Suprapubic skin (tissue), 4 donors: Measurements from ENCODE around the gene MFSD6. TPM values are rescaled to one million over a fixed set of nuclear protein-coding genes. Genes with fewer than 3 reads are reported as not detected.
A peak's percentile ranks its signal among the peaks of the same experiment; 100 is the strongest.

Experiments used
- DNase-seq, 2 donors: peaks; one replicate each; pipeline ENCODE4 v3.0.0-alpha.2; 2019; ENCODE audit warnings: low spot score in 2 of 2
- H3K27ac ChIP-seq: fragments of 200-600 bp; sonication (generic); one replicate; pipeline ENCODE4 v1.5.1; 2019
- H3K27me3 ChIP-seq: fragments of 200-600 bp; sonication (generic); one replicate; pipeline ENCODE4 v1.5.1; 2019
- H3K36me3 ChIP-seq: fragments of 200-600 bp; sonication (generic); one replicate; pipeline ENCODE4 v1.5.1; 2019
- H3K4me1 ChIP-seq: fragments of 200-600 bp; sonication (generic); one replicate; pipeline ENCODE4 v1.5.1; 2019
- H3K4me3 ChIP-seq: fragments of 200-600 bp; sonication (generic); one replicate; pipeline ENCODE4 v1.5.1; 2019; ENCODE audit warnings: mild to moderate bottlenecking
- H3K9me3 ChIP-seq: fragments of 200-600 bp; sonication (generic); one replicate; pipeline ENCODE4 v1.5.1; 2019
- EP300 ChIP-seq: sonication (generic); formaldehyde crosslinking; IDR thresholded peaks from one replicate; pipeline ENCODE4 v1.6.1; 2017; ENCODE audit warnings: antibody characterized with exemption
- POLR2A ChIP-seq, 2 donors: fragments of 450-650 bp; IDR thresholded peaks; one replicate each; pipeline ENCODE4 v1.6.1; 2017; ENCODE audit warnings: antibody characterized with exemption in 2 of 2, mild to moderate bottlenecking in 2 of 2, moderate library complexity in 2 of 2
- POLR2AphosphoS5 ChIP-seq, 3 donors: sonication (generic); formaldehyde crosslinking; IDR thresholded peaks; one replicate each; pipeline ENCODE4 v1.6.1; 2017; ENCODE audit warnings: antibody characterized with exemption in 3 of 3
- WGBS: methylation state at CpG from one replicate; pipeline ENCODE4 v1.1.5; 2018; 5-methylcytosine and 5-hydroxymethylcytosine counted together
- total RNA-seq, 4 donors: library from RNA; depleted of rRNA; stranded (reverse); fragments of >200 nt; gene quantifications; one replicate each; pipeline ENCODE4 v1.1.0, GENCODE V29; 2016
- TF ChIP-seq, protein P1 (sequence below), 2 donors: fragments of 200-600 bp in 1 of 2; fragments of 450-650 bp in 1 of 2; sonication (generic) in 1 of 2; IDR thresholded peaks; one replicate each; pipeline ENCODE4 v1.5.1; 2016 to 2019; ENCODE audit warnings: antibody characterized with exemption in 2 of 2, mild to moderate bottlenecking in 1 of 2, moderate library complexity in 1 of 2

MFSD6 gene
- total RNA-seq, 4 donors from 2014 or later: 182 to 295 (median 199) TPM

DNA sequence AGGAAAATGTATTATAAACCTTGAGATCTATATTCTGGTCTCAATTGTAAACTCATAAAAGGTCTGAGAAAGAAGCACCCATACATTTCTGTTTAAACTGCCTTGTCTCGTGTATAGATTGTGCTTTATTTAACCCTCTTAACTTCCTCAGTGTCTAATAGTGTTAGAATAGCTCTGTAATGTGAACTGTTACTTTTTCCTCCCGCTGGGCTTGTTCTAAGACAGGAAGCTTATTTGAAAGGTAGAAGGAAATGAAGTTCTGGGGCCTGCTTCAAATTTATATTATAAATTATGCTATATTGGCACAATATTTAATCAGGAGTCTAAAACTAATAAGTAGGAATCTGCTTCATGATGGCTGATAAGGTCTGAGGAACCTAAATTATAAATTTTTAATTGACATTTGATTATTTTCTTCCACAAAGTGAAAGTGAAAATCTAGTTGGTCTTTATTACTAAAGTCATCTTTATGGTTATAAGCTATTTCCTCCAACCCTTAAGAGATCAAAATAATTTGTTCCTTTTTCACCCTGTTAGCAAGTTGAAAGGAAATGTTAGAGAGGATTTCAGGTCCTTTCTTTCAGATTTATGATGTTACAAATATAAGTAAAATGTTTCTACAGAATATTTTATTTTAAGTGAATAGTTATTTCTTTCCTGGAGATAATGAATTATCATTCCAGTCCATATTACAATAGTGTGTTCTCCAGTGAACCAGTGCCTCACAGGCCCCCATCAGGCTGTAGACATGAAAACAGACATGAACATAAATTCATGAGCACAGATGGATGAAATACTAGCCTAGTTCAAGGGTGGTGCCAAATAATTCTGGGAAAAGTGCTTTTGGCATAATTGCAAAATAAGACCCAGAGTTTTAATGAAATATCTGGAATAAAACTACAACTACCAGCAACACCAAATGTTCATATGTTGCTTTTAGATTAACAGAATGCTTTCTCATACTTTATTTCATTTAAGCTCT lies 7.9 kb downstream of the MFSD6 start:
- DNase-seq: no peak
- Histone ChIP-seq H3K27me3 (no peaks in the 10 kb centered on the region), H3K27ac (peak overlapping the region; percentile 72), H3K4me1 (peaks cover 94% of the 10 kb centered on the region), H3K9me3 (no peaks in the 10 kb centered on the region), H3K4me3 (no peak overlapping the region), H3K36me3 (no peaks in the 10 kb centered on the region)
- WGBS: 63% methylated on average over 2 of the region's 2 CpGs
- no peak for TF ChIP-seq POLR2A (IDR thresholded peaks at IDR 0.05)
- no peak for TF ChIP-seq EP300
- TF ChIP-seq, protein P1, sequence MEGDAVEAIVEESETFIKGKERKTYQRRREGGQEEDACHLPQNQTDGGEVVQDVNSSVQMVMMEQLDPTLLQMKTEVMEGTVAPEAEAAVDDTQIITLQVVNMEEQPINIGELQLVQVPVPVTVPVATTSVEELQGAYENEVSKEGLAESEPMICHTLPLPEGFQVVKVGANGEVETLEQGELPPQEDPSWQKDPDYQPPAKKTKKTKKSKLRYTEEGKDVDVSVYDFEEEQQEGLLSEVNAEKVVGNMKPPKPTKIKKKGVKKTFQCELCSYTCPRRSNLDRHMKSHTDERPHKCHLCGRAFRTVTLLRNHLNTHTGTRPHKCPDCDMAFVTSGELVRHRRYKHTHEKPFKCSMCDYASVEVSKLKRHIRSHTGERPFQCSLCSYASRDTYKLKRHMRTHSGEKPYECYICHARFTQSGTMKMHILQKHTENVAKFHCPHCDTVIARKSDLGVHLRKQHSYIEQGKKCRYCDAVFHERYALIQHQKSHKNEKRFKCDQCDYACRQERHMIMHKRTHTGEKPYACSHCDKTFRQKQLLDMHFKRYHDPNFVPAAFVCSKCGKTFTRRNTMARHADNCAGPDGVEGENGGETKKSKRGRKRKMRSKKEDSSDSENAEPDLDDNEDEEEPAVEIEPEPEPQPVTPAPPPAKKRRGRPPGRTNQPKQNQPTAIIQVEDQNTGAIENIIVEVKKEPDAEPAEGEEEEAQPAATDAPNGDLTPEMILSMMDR (IDR thresholded peaks at IDR 0.05): no peak
- no peak for TF ChIP-seq POLR2AphosphoS5 (IDR thresholded peaks at IDR 0.05)

DNA sequence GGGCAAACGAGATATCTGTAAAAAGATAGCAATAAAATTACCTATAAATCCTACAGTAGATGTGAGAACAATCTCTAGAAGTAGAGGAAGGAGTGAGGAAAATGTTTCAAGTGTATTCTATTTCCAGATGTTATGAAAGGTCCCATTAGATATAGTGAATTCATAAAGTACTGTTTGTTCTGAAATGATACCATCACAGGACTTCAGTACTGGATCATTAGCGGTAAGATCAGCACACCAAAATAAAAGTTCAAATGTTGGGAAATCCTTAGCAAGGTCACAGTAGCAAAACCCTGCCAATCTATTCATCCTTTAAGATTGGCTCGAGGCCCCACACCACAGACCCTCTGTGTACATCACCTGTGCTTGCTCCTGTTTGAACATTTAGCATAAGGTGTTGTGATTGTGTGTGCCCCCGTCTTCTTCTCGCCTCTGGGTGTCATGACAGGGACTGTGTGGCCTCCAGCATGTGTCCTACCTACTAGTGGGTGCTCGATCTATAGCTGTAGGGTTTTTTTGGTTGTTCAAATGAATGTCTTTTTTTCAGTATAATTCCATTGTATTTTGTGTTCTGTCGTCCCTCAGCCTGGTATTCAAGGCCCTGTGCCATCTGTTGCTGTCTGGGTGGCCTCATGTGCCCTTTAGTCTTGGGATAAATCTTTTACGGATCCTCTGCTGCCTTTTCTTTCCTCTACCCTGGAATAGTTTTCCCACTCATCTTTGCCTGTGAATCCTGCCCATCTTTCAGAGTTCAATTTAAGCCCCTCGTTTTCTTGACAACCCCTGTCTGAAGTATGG lies 9.1 kb downstream of the MFSD6 start:
- DNase-seq: no peak
- Histone ChIP-seq H3K27ac (peak overlapping the region; percentile 72), H3K4me1 (peaks cover 82% of the 10 kb centered on the region), H3K4me3 (no peak overlapping the region), H3K36me3 (no peaks in the 10 kb centered on the region), H3K27me3 (no peaks in the 10 kb centered on the region), H3K9me3 (no peaks in the 10 kb centered on the region)
- TF ChIP-seq POLR2A (IDR thresholded peaks at IDR 0.05): no peak
- TF ChIP-seq EP300: no peak
- TF ChIP-seq, protein P1 (IDR thresholded peaks at IDR 0.05): no peak
- TF ChIP-seq POLR2AphosphoS5 (IDR thresholded peaks at IDR 0.05): no peak
- 81% methylated on average over 9 of the region's 9 CpGs for WGBS

- Histone ChIP-seq H3K36me3 (no peaks in the 10 kb centered on the region), H3K4me3 (no peak overlapping the region), H3K27ac (peak overlapping the region; percentile 72), H3K4me1 (peaks cover 68% of the 10 kb centered on the region), H3K27me3 (no peaks in the 10 kb centered on the region), H3K9me3 (no peaks in the 10 kb centered on the region)
- 40% methylated on average over 1 of the region's 1 CpG for WGBS
- TF ChIP-seq POLR2AphosphoS5 (IDR thresholded peaks at IDR 0.05) (peak in 1 of 3 donors; percentile 26), EP300 (no peak)
- TF ChIP-seq, protein P1 (IDR thresholded peaks at IDR 0.05): no peak
- no peak for DNase-seq
Observed at GRCh38 chr2:190418727-190419126, 10.6 kb downstream of the MFSD6 start.

GRCh38 chr2:190420801-190421200 lies 12.6 kb downstream of the MFSD6 start:
- H3K27ac ChIP-seq: no peak overlapping the region
- no peaks in the 10 kb centered on the region for H3K36me3 ChIP-seq
- H3K27me3 ChIP-seq: no peaks in the 10 kb centered on the region
- 55% methylated on average over 1 of the region's 1 CpG for WGBS
- DNase-seq: no peak
- no peaks in the 10 kb centered on the region for H3K9me3 ChIP-seq
- peaks cover 54% of the 10 kb centered on the region for H3K4me1 ChIP-seq
- H3K4me3 ChIP-seq: no peak overlapping the region
- TF ChIP-seq EP300: no peak
- no peak for TF ChIP-seq POLR2A (IDR thresholded peaks at IDR 0.05)
- no peak for TF ChIP-seq POLR2AphosphoS5 (IDR thresholded peaks at IDR 0.05)
- TF ChIP-seq, protein P1 (IDR thresholded peaks at IDR 0.05): no peak
